Liver (tissue), 9 donors: ENCODE data around the gene CA5A. TPM values are rescaled to one million over a fixed set of nuclear protein-coding genes. Genes with fewer than 3 reads are reported as not detected.
A peak's percentile ranks its signal among the peaks of the same experiment; 100 is the strongest.

Experiments used
- DNase-seq: peaks from one replicate; pipeline ENCODE4 v3.0.0-alpha.2; 2017; ENCODE audit warnings: low spot score
- H3K27ac ChIP-seq, 2 donors: one replicate each; pipeline ENCODE4 v1.7.0; 2013; ENCODE audit warnings: inconsistent platforms in 2 of 2, low read length in 2 of 2, control low read depth in 1 of 2, low read depth in 1 of 2, mild to moderate bottlenecking in 1 of 2
- H3K27me3 ChIP-seq, 4 donors: one replicate each; pipeline versions ENCODE4 v1.6.1 to v1.7.0; 2013; ENCODE audit warnings: low read length in 3 of 4, inconsistent platforms in 1 of 4, mild to moderate bottlenecking in 1 of 4, moderate library complexity in 1 of 4; ENCODE audit not compliant: control insufficient read depth in 4 of 4, insufficient read depth in 4 of 4
- H3K36me3 ChIP-seq, 4 donors: one replicate each; pipeline versions ENCODE4 v1.6.1 to v1.7.0; 2013; ENCODE audit warnings: low read length in 3 of 4, mild to moderate bottlenecking in 3 of 4, low read depth in 1 of 4, moderate library complexity in 1 of 4; ENCODE audit not compliant: control insufficient read depth in 4 of 4, insufficient read depth in 3 of 4
- H3K4me1 ChIP-seq, 4 donors: one replicate each; pipeline versions ENCODE4 v1.6.1 to v1.7.0; 2013; ENCODE audit warnings: low read length in 3 of 4, mild to moderate bottlenecking in 3 of 4, moderate library complexity in 1 of 4; ENCODE audit not compliant: control insufficient read depth in 4 of 4, insufficient read depth in 4 of 4
- H3K4me3 ChIP-seq, 3 donors: one replicate each; pipeline versions ENCODE4 v1.6.1 to v1.7.0; 2013; ENCODE audit warnings: low read length in 3 of 3, control low read depth in 1 of 3, low read depth in 1 of 3, mild to moderate bottlenecking in 1 of 3
- H3K9ac ChIP-seq, 2 donors: one replicate each; pipeline ENCODE4 v1.7.0; 2013; ENCODE audit warnings: low read length in 2 of 2, mild to moderate bottlenecking in 2 of 2, moderate library complexity in 2 of 2, control low read depth in 1 of 2, low read depth in 1 of 2
- H3K9me3 ChIP-seq, 4 donors: one replicate each; pipeline versions ENCODE4 v1.6.1 to v1.7.0; 2013; ENCODE audit warnings: low read length in 3 of 4; ENCODE audit not compliant: control insufficient read depth in 4 of 4
- ATF3 ChIP-seq: IDR thresholded peaks from 2 replicates; pipeline ENCODE4 v1.6.1; 2016; ENCODE audit warnings: antibody characterized with exemption
- CTCF ChIP-seq: fragments of 150-350 bp; IDR thresholded peaks from 2 replicates; pipeline ENCODE4 v1.5.1; 2017; ENCODE audit warnings: improper control_type of control experiment, low read depth, low read length; ENCODE audit not compliant: missing input control
- EGR1 ChIP-seq, 2 donors: IDR thresholded peaks; 2 replicates each; pipeline ENCODE4 v1.6.1; 2016 to 2018; ENCODE audit warnings: antibody characterized with exemption in 2 of 2, low read depth in 2 of 2
- FOXA1 ChIP-seq: IDR thresholded peaks from 2 replicates; pipeline ENCODE4 v1.6.1; 2016; ENCODE audit warnings: antibody characterized with exemption
- FOXA2 ChIP-seq: IDR thresholded peaks from 2 replicates; pipeline ENCODE4 v1.6.1; 2016; ENCODE audit warnings: antibody characterized with exemption
- GABPA ChIP-seq, 2 donors: IDR thresholded peaks in 1 of 2; conservative IDR thresholded peaks in 1 of 2; 2 replicates each; pipeline ENCODE4 v1.6.1; 2016; ENCODE audit warnings: antibody characterized with exemption in 2 of 2, mild to moderate bottlenecking in 1 of 2, moderate library complexity in 1 of 2
- HNF4A ChIP-seq, 2 donors: conservative IDR thresholded peaks; 2 replicates each; pipeline ENCODE4 v1.6.1; 2016; ENCODE audit warnings: antibody characterized with exemption in 2 of 2, mild to moderate bottlenecking in 2 of 2
- HNF4G ChIP-seq: IDR thresholded peaks from 2 replicates; pipeline ENCODE4 v1.6.1; 2016; ENCODE audit warnings: antibody characterized with exemption
- JUND ChIP-seq, 2 donors: IDR thresholded peaks; 2 replicates each; pipeline ENCODE4 v1.6.1; 2016; ENCODE audit warnings: antibody characterized with exemption in 2 of 2
- MAX ChIP-seq: IDR thresholded peaks from 2 replicates; pipeline ENCODE4 v1.6.1; 2016; ENCODE audit warnings: antibody characterized with exemption
- NR2F2 ChIP-seq: IDR thresholded peaks from 2 replicates; pipeline ENCODE4 v1.6.1; 2016; ENCODE audit warnings: antibody characterized with exemption
- RAD21 ChIP-seq, 2 donors: IDR thresholded peaks; 2 replicates each; pipeline ENCODE4 v1.6.1; 2016; ENCODE audit warnings: antibody characterized with exemption in 2 of 2, mild to moderate bottlenecking in 2 of 2
- REST ChIP-seq: IDR thresholded peaks from 2 replicates; pipeline ENCODE4 v1.6.1; 2016; ENCODE audit warnings: antibody characterized with exemption, mild to moderate bottlenecking
- RXRA ChIP-seq, 2 donors: IDR thresholded peaks; 2 replicates each; pipeline ENCODE4 v1.6.1; 2017 to 2018; ENCODE audit warnings: antibody characterized with exemption in 2 of 2, mild to moderate bottlenecking in 1 of 2
- SP1 ChIP-seq: IDR thresholded peaks from 2 replicates; pipeline ENCODE4 v1.6.1; 2018; ENCODE audit warnings: antibody characterized with exemption, mild to moderate bottlenecking
- TAF1 ChIP-seq: conservative IDR thresholded peaks from 2 replicates; pipeline ENCODE4 v1.6.1; 2016; ENCODE audit warnings: antibody characterized with exemption, mild to moderate bottlenecking
- YY1 ChIP-seq: IDR thresholded peaks from 2 replicates; pipeline ENCODE4 v1.6.1; 2016; ENCODE audit warnings: antibody characterized with exemption, mild to moderate bottlenecking
- ZBTB33 ChIP-seq: IDR thresholded peaks from 2 replicates; pipeline ENCODE4 v1.6.1; 2016; ENCODE audit warnings: antibody characterized with exemption
- WGBS: extraction: QIAGEN DNeasy Blood & Tissue Kit; methylation state at CpG from one replicate; pipeline ENCODE4 v1.1.7; 2013; 5-methylcytosine and 5-hydroxymethylcytosine counted together
- polyA plus RNA-seq, 2 donors: library from polyadenylated mRNA; stranded (reverse) in 1 of 2; unstranded in 1 of 2; fragments of 200-250 nt in 1 of 2; fragments of >200 nt in 1 of 2; fragmentation: Nextera tagmentation in 1 of 2; extraction: Ambion mirVana in 1 of 2; gene quantifications; one replicate each; pipeline versions ENCODE4 v1.2.1 to v1.2.3, GENCODE V29; 2013 to 2015
- total RNA-seq, 2 donors: library from RNA; depleted of rRNA; stranded (reverse); fragments of >200 nt; gene quantifications; one replicate each; pipeline ENCODE4 v1.2.3, GENCODE V29; 2014
- donor health status: healthy.
- donor health status: healthy.
- donor health status: healthy.
- donor health status: healthy.
- donor health status: healthy.

Gene CA5A
- total and polyA plus RNA-seq, 4 donors: 12.3 to 66.8 (median 33.6) TPM

- peak; percentile 68 for TF ChIP-seq TAF1
- TF ChIP-seq REST: peak; percentile 65
- TF ChIP-seq RAD21 (IDR thresholded peaks at IDR 0.05): peak in 1 of 2 donors; percentile 44
Measured at GRCh38 chr16:87950765-87951551, 14.6 kb upstream of the CA5A start, which contains the start of gene BANP (continued).

GRCh38 chr16:87949071-87949744, 12.9 kb upstream of the CA5A start:
- Histone ChIP-seq H3K9ac (peak overlapping the region in 1 of 2 donors; percentile 84), H3K4me1 (peaks cover 0 to 32% (median 23%) of the 10 kb centered on the region in 4 donors), H3K9me3 (no peaks in the 10 kb centered on the region), H3K27me3 (no peaks in the 10 kb centered on the region), H3K27ac (peak overlapping the region; percentile 97 to 99), H3K4me3 (peak overlapping the region; percentile 43 to 76 (median 44)), H3K36me3 (no peaks in the 10 kb centered on the region)
- no peak for TF ChIP-seq CTCF
- TF ChIP-seq NR2F2: no peak
- TF ChIP-seq YY1: peak; percentile 77
- peak; percentile 89 for TF ChIP-seq REST
- peak; percentile 67 to 94 for TF ChIP-seq RXRA (IDR thresholded peaks at IDR 0.05)
- TF ChIP-seq FOXA1: peak; percentile 49
- TF ChIP-seq EGR1 (IDR thresholded peaks at IDR 0.05; ENCODE audit: low read depth in 2 of 2): peak in 1 of 2 donors; percentile 32
- peak; percentile 51 for TF ChIP-seq FOXA2
- TF ChIP-seq SP1: peak; percentile 89
- TF ChIP-seq RAD21 (IDR thresholded peaks at IDR 0.05): peak; percentile 38 to 43
- TF ChIP-seq GABPA (IDR thresholded peaks at IDR 0.05 in 1 of 2, conservative IDR thresholded peaks at IDR 0.05 in 1 of 2): peak in 1 of 2 donors; percentile 53
- TF ChIP-seq ATF3: no peak
- peak; percentile 78 for TF ChIP-seq MAX
- peak; percentile 86 to 92 for TF ChIP-seq HNF4A (conservative IDR thresholded peaks at IDR 0.05)
- peak; percentile 82 for TF ChIP-seq ZBTB33
- TF ChIP-seq JUND (IDR thresholded peaks at IDR 0.05): peak in 1 of 2 donors; percentile 73
- peak; percentile 47 for TF ChIP-seq HNF4G
- no peak for TF ChIP-seq TAF1
- DNase-seq: peak; percentile 55
- WGBS: 45% methylated on average over 16 of the region's 16 CpGs
